SU-DHL-6 (cell line): ENCODE measurements around the gene TFAP2C.

Experiments
- EZH2phosphoT487 ChIP-seq: fragments of 200-600 bp; sonication (generic), shearing (Covaris generic); conservative IDR thresholded peaks from 2 replicates; pipeline ENCODE4 v1.6.1; 2018; ENCODE audit warnings: mild to moderate bottlenecking, antibody characterized with exemption, low read length, moderate library complexity, mixed read lengths
- TF ChIP-seq, protein P1 (sequence below): fragments of 200-600 bp; sonication (generic); IDR thresholded peaks from one replicate; pipeline ENCODE4 v1.5.1; 2017; ENCODE audit warnings: antibody characterized with exemption, mild to moderate bottlenecking, low read length, moderate library complexity; ENCODE audit not compliant: insufficient read depth, poor library complexity, severe bottlenecking

- TF ChIP-seq, protein P1, sequence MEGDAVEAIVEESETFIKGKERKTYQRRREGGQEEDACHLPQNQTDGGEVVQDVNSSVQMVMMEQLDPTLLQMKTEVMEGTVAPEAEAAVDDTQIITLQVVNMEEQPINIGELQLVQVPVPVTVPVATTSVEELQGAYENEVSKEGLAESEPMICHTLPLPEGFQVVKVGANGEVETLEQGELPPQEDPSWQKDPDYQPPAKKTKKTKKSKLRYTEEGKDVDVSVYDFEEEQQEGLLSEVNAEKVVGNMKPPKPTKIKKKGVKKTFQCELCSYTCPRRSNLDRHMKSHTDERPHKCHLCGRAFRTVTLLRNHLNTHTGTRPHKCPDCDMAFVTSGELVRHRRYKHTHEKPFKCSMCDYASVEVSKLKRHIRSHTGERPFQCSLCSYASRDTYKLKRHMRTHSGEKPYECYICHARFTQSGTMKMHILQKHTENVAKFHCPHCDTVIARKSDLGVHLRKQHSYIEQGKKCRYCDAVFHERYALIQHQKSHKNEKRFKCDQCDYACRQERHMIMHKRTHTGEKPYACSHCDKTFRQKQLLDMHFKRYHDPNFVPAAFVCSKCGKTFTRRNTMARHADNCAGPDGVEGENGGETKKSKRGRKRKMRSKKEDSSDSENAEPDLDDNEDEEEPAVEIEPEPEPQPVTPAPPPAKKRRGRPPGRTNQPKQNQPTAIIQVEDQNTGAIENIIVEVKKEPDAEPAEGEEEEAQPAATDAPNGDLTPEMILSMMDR: no peak
- TF ChIP-seq EZH2phosphoT487: no peak
Measured at GRCh38 chr20:56628015-56628872, 862 bp upstream of the TFAP2C start.
